Neural progenitor cell (in vitro differentiated cells): Measurements from ENCODE around the gene ARHGAP42.

Experiments
- CTCF ChIP-seq: fragments of 200-600 bp; sonication (generic); IDR thresholded peaks from 2 replicates; pipeline ENCODE4 v1.5.1; 2017; ENCODE audit warnings: antibody characterized with exemption, mild to moderate bottlenecking
- EZH2 ChIP-seq: fragments of 200-600 bp; sonication (generic); IDR thresholded peaks from 2 replicates; pipeline ENCODE4 v1.6.1; 2017; ENCODE audit warnings: antibody characterized with exemption, mild to moderate bottlenecking, moderate library complexity

GRCh38 chr11:100941033-100941432 lies 253.9 kb downstream of the ARHGAP42 start:
- no peak for TF ChIP-seq EZH2
- no peak for TF ChIP-seq CTCF
